Stimulated activated CD8-positive, alpha-beta memory T cell treated with anti-CD3 and anti-CD28 coated beads, Interleukin-7, amount 100 ng/mL, for 48 hours (primary cell): ENCODE results near the gene PLA2G6.

ENCODE experiments used
- DNase-seq, 2 donors: peaks; one replicate each; pipeline ENCODE4 v3.0.0-alpha.2; 2020; ENCODE audit warnings: low read depth in 1 of 2; ENCODE audit errors: extremely low read depth in 1 of 2

PLA2G6 gene

GRCh38 chr22:38112381-38112780 lies 69.2 kb downstream of the PLA2G6 start:
- no peak for DNase-seq

- no peak for DNase-seq
Measured at GRCh38 chr22:38111925-38112355, 69.7 kb downstream of the PLA2G6 start.

DNA sequence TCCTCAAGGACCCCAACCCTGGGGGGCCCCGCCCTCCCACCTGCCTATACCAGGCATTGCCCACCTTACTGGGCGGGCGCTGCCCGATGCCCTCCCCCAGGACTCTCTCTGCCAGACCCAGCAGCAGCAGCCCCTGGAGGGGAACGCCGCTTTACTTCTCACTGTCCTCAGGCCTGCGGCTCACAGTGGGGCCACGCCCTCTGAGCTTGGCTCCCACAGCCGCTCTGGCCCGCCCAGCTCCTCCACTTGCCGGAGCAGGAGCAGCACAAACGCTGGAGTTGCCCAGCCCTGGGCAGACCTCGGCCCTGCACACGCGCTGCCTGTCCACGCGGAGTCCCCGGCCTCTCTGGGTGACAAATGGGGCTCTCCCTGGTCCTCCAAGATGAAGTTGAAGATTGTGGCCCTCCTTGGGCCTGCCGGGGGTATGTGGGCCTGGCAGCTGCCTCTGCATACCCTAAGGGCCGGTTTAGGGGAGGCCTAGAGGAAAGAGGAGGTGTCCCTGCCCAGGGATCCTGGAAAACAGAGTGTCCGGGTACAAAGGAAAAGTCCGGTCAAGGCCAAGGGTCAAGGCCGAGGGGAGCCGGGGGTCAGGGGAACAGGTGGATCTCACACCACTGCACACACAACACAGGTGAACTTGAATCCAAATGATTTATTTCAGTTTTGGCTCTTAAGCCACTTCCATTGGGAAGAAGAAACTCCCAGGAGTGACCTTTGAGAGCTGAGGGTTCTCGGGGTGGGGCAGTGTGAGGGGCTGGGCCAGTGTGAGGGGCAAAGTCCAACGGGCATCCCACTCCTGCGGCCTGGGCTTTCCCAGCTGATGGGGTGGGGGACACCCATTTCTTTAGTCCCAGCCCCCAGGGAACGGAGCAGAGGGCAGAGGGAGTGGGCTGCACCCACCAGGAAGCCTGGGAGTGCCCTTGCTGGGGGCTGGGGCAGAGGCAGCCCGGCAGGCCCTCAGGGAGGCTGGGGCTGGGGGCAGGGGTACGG lies 70.5 kb downstream of the PLA2G6 start:
- no peak for DNase-seq

DNA sequence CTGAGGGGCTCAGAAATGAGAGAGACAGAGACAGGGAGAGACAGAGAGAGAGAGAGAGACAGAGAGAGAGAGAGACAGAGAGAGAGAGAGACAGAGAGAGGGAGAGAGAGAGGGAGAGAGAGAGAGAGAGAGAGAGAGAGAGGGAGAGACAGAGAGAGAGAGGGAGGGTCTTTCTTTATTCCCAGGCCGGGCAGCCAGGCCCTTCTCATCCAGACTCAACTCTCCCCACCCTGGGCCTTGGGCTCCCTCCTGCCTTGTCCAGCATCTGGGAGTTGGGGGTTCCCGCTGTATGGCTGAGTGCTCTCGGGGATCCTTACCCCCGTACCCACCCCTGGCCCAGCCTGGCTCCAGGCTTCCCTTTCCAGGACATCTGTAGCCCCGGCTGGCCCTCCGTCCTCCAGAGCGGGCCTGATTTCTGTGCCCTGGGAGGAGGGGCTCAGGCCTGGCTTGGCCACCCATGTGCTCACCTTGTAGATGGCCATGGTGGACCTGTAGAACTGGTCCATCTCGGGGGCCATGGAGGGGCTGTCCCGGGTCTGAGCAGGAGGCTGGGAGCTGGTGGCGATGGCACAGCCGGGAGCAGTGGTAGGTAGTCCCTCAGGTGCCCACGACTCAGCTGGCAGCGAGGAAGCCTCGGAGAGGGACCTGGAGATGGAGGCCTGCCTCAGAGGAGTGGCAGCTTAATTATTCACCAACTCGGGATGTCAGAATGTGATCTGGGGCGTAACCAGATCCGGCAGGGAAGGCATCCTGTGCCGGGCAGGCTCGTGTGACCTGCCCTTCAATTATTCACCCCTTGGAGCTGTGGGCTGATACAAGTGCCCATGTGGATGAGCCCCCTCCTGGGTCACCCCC lies 71.4 kb downstream of the PLA2G6 start, which contains the start of gene BAIAP2L2:
Gene BAIAP2L2, minus strand, starts transcription at position 677 of the 855 bp plus-strand sequence. Its CDS starts 159 bp downstream, at position 518.
- no peak for DNase-seq

GRCh38 chr22:38109371-38110001 lies 72.1 kb downstream of the PLA2G6 start:
- no peak for DNase-seq

GRCh38 chr22:38108561-38109319 lies 72.9 kb downstream of the PLA2G6 start:
- DNase-seq: no peak

DNA sequence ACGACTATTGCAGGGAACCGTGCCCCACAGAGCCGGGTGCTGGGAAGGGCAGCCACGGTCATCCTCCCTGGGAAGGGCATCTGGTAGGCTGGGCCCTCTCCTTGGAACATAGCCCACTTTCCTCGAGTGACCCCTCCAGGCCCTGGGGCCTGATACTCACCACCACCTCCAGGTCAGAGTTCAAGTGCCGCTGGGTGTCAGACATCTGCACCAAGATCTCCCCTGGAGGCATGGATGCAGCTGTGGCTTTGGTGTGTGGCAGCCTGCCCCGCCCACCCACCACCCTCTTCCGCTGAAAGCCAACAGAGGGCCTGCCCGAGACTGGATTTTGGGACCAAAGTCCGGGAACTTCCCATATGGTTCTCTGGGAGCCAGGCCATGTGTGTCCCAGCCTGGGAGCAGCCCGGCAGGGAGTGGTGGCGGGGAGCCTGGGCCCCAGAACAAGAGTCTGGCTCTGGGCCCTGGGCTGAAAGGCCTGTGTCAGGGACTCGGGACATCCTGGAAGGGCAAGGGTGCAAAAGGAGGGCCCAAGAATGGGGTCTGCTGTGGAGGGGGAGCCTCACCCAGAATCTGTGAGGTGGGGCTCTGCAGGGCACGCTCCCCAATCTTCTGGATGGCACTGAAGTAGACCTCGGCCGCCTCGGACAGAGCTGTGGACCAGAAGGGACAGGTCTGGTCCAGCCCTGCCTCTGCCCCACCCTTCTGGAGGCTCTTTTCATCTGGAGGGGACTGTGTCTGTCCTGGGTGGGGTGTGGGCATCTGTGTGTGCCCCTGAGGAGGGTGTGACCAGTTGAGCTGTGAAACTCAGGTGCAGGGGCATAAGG lies 73.7 kb downstream of the PLA2G6 start:
- DNase-seq: no peak

DNA sequence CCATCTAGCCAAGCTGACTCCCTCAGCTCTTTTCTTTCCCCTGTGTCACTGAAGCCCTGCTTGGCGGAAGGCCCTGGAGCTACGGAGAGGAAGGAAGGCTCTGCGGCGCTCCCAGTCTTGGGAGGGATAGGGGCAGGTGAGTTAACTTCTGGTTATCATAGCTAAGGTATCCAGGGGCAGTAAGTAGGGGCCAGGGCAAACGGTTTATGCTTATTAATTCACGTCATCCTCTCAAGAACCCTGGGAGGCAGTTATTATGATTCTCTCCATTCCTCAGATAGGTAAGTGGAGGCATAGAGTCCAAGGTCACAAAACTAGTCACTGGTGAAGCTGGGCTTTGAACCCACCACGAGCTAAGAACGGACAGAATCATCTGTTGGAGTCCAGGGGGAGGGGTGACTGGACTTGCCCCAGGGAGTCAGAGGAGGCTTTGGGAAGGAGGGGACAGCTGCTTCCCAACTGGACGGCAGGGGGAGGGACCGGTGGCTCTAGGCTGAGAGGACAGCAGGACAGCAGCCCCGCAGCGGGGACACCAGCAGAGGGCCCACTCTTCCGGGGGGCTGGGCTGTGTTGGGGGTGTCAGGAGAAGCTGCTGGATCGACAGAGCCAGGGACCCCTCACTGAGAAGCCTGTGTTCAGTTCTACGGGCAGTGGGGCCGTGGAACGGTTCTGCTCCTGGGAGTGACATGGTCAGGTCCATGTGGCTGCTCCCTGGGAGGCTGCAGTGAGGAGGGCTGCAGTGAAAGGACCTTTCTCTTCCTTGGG lies 74.6 kb downstream of the PLA2G6 start:
- DNase-seq: no peak

- DNase-seq: no peak
Measured at GRCh38 chr22:38104084-38104483, 77.5 kb downstream of the PLA2G6 start.

DNA sequence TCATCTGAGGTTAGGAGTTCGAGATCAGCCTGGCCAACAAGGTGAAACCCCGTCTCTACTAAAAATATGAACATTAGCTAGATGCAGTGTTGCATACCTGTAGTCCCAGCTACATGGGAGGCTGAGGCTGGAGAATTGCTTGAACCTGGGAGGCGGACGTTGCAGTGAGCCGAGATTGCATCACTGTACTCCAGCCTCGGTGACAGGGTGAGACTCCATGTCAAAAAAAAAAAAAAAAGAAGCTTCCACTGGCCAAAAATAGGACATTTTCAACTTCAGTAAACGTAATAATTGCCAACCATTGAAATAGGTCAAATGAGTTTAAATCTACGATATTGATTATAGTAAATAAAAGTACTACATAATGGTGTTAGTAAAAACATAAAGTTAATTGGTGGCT lies 78.0 kb downstream of the PLA2G6 start:
- no peak for DNase-seq

- no peak for DNase-seq
Measured at GRCh38 chr22:38098410-38099249, 83.0 kb downstream of the PLA2G6 start.

GRCh38 chr22:38097557-38098409 lies 83.8 kb downstream of the PLA2G6 start:
- DNase-seq: no peak

DNA sequence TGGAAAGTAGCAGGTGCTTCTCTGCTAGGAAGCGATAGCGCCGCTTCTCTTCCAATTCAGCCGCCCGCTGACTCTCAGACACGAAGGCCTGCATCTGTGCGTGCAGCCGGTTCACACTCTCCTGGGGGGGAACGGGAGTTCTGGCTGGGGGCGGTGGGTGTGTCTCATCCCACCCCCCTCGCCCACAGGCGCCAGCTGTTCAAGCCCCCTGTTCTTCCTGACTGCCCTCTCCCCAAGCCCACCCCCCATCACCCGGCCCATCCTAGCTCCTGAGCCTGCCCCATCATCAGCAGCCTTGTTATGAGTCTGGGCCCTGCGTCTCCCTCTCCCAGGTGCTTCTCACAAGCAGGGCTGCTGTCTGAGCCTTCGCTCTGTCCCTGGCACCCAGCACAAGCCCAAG lies 84.6 kb downstream of the PLA2G6 start:
- no peak for DNase-seq

- no peak for DNase-seq
Measured at GRCh38 chr22:38089474-38089851, 92.2 kb downstream of the PLA2G6 start.

DNA sequence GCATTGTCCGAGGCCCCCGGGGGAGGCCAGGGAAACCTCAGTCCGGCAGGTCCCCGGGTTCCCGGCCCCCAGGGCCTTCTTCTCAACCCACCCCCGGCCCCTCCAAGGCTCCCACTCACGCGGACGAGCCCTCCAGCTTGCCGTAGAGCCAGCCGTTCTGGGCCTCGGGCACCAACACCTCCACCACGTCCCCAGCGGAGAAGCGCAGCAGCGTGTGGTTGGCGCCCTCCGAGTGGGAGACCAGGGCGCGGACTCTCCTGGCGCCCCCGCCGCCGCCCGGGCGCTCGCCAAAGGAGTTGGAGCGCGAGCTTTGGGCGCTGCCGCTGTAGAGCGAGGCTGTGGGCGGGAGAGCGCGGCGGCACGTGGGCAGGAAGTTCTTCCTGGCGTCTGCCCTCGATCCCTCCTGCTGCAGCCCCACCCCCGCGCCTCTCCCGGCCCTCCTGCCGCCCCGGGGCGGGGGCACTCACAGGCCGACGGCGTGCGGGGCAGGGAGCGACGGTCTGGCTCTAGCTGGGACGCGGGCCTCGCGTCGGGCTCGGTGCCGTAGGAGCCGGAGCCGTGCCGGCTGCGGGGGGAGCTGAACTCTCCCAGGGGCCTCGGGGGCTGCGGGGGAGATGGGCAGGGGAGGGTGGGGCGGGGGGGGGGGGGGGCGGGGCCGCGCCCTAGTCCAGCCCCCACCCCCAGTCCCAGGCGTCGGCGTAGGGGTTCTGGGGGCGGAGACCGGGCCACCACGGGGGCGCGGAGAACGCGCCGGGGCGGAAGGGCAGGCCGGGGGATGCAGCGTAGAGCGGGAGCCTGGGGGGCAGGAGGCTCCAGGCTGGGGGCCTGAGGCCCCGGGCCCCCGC lies 92.8 kb downstream of the PLA2G6 start:
- no peak for DNase-seq

DNA sequence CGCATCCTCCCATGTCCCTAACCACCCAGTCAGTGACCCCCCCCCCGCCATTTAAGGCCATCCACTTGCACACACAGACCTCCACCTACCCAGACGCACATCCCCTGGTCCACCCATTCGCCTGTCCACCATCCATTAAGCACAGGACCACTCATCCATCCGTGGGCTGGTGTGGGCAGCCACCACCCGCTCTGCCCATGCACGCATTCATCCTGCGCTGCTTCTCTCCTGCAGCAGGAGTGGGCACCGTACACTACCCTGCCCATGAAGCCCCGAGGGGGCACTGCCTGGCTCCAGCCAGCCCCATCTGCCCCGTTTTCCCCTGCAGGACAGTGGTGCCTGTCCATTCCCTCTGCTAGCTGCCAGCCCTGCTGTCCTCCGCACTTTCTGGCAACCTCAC lies 93.8 kb downstream of the PLA2G6 start:
- DNase-seq: no peak
